ENCODE results near the gene AKT2. TPM values are rescaled to one million over a fixed set of nuclear protein-coding genes. Genes with fewer than 3 reads are reported as not detected.

AKT2 gene
- total and polyA plus RNA-seq, 2 of the 8 experiments (the other 6 are each of a cell fraction or from before 2014, with no cell fraction given) = 151 to 183 TPM

GRCh38 chr19:40231544-40232424 lies 53.4 kb downstream of the AKT2 start (continued):
- TF ChIP-seq CHD7 (IDR thresholded peaks at IDR 0.05; ENCODE audit: insufficient replicate concordance, low read length) (no peak), RFX5 (IDR thresholded peaks at IDR 0.05; ENCODE audit: borderline replicate concordance, low read depth, low read length) (no peak)

Measured in H1 (cell line).